Stimulated activated CD4-positive, alpha-beta T cell treated with anti-CD3 and anti-CD28 coated beads, TNF-alpha, amount 100 ng/mL, for 4 hours (primary cell): Measurements from ENCODE around the gene CASKIN2.
"Not testable (repeated sequence)": the region's sequence is repeated elsewhere in the genome, so short reads cannot be mapped to it uniquely, and the experiment has no call there.

Experiments used
- DNase-seq, 3 experiments: peaks; one replicate each; pipeline ENCODE4 v3.0.0-alpha.2; 2020; ENCODE audit warnings: low read depth in 3 of 3

The CASKIN2 gene

GRCh38 chr17:75490953-75491649 is 24.2 kb downstream of the CASKIN2 start:
- DNase-seq: no peak

GRCh38 chr17:75490173-75490743 is 25.1 kb downstream of the CASKIN2 start:
- no peak for DNase-seq

DNA sequence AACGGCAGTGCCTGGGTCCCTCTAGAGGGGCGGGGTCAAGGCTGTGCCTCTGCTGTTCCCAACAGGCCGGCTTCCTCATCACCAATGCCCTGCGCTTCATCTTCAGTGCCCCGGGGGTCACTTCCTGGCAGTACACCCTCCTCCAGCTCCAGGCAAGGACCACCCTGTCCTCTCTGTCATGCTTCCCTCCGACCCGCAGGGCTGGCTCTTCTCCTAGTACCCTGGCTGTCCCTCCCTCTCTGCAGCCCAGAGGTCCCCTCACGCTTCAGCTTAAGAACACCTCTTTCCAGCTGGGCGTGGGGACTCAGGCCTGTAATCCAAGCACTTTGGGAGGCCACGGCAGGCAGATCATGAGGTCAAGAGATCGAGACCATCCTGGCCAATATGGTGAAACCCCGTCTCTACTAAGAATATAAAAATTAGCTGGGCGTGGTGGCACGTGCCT is 25.8 kb downstream of the CASKIN2 start:
- DNase-seq: no peak

GRCh38 chr17:75488693-75489510 is 26.4 kb downstream of the CASKIN2 start:
- no peak for DNase-seq

DNA sequence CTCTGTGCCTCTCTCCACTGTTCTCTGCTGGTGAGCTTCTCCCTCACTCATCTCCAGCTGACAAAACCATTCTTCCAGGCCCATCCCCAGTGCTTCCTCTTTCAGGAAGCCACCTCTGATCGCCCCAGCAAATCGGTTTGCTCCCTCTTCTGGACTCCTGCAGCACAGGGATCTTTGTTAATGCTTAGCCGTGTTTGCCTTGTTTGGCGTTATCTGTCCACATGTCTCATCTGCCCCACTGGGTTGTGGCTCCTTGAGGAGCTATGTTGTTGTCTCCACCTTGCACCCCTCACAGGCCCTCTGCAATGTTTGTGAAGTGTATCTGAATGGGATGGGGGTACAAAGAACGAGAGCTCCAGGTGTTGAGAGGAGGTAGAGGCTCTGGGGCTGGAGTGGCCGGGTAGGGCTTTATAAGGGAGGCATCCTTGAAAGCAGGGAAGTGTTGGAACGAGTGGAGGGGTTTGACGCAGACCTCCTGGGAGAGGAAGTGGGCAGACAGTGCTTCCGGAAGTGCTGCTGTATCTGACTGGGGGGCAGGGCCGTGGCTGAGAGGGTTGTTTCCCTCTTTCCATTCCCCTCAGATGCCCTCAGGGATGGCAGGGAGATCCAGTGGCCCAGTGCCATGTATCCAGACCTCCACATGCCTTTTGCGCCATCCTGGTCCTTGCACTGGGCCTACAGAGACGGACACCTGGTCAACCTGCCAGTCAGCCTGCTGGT is 27.8 kb downstream of the CASKIN2 start:
- DNase-seq: peak in 2 of 3 experiments; percentile 9

DNA sequence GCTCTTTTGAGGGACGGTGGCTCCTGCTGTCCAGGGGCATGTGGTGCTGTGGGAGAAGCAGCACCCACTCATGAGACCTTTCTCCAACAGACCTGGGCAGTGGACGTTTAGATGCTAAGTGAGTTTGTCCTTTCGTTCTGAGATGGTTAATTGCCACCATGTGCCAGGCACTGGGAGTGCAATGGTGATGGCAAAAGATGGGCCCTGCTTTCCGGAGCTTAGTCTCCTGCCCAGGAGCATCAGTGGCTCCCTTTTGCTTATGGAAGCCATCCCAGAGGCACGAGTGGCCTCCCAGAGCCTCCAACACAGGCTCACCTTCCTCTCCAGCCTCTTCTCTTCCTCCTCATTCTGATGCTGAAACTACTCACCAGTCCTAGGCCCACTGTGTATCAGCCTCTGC is 28.4 kb downstream of the CASKIN2 start:
- no peak for DNase-seq

- no peak for DNase-seq
Observed at GRCh38 chr17:75486151-75486550, 29.2 kb downstream of the CASKIN2 start.

GRCh38 chr17:75485688-75486087 is 29.6 kb downstream of the CASKIN2 start:
- DNase-seq: no peak

GRCh38 chr17:75482098-75482942 is 33.0 kb downstream of the CASKIN2 start:
- no peak for DNase-seq

- no peak for DNase-seq
Observed at GRCh38 chr17:75481194-75482068, 33.9 kb downstream of the CASKIN2 start.

DNA sequence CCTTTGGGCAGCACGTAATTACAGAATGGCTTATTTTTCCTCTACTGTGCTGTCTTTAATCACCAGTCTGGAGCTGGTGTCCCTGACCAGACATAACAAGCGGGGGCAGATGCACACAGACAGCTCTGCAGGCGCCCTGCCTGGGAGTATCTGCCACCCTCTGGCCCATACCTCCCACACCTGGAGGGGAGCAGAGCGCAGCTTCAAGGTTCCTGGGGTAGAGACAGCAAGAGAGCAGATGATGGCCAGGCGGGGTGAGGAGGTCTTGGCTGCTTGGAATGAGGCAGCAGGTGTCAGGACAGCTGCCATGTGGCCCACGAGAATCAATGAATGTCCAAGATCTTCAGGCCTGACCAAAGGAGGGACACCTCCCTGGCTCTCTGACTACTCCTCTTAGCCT is 35.1 kb downstream of the CASKIN2 start:
- no peak for DNase-seq

- DNase-seq: no peak
Observed at GRCh38 chr17:75478508-75478907, 36.8 kb downstream of the CASKIN2 start.

DNA sequence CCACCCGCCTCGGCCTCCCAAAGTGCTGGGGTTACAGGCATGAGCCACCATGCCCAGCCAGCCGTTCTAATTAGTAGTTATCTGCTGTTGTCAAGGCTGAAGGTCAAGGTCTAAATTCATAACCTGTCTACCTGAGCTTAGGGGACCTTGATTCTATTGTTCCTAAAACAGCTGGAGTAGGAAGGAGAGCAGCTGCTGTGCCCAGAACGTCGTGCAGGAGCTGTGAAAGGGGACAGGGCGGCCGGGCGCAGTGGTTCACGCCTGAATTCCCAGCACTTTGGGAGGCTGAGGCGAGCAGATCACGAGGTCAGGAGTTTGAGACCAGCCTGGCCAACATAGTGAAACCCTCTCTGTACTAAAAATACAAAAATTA is 37.9 kb downstream of the CASKIN2 start:
- DNase-seq: not testable (repeated sequence)

DNA sequence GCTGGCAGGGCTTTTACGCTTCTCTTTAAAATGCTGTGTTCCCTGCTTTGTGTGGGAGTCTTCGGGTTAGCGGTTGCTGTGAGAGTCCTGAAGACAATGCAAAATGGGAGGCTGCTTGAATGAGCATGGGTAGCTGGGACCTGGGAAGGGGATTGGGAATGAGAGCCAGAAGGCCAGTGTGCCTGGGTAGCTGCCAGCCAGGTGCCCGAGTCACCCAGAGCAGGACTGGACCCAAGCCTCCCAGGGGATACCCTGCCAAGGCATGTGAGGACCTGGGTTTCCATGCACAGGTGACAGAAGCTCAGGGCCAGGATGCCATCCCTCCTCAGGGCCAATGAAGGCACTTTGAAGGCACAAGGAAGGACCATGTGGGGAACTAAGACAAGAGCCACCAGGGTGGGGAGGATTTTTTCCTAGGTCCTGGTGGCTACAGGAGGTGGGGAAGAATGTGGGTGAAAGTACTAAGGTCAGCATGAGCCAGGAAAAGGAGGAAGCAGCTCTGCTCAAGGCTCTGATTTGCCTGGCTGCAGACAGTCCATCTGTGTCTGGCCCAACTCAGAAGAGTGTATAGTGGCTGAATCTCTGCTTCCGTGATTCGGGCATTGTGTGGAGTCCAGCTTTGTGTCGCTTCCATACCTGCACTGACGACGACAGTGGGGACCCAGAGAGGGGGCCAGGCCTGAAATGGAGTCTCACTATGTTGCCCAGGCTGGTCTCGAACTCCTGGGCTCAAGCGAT is 38.4 kb downstream of the CASKIN2 start:
- no peak for DNase-seq

GRCh38 chr17:75476271-75476671 is 39.1 kb downstream of the CASKIN2 start:
- DNase-seq: no peak

- no peak for DNase-seq
Observed at GRCh38 chr17:75475851-75476250, 39.5 kb downstream of the CASKIN2 start.

DNA sequence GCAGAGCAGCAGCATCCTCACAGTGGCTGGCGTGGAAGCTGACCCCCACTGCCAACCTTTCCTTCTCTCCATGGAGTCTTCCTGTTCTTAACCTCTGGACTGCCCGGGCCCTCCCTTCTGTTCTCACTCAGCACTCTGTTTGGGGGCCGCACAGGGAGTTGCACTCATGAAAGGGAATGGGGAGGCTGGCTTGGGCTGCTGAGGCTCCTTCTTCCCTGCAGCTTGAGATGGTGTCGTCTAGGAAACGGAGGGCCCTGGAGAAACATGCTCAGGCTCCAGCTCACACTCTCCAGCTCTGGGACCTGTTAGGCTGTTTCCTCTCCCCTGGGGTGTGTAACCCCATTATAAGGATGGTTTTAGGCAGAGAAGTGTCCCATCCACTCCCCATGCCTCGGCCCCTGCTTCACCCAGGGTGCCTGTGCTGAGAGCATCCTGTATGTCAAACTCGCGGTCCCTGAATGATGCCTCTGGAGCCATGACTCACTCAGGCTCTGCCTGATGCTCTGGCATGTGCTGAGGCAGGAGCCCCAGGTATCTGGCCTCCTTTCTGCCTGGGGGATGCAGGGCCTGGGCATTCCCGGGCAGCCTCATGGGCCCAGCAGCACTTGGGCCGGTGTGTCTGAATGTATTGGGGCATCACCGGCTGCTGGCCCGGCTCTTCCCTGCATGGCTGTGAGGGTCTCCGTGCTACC is 40.0 kb downstream of the CASKIN2 start:
- DNase-seq: no peak

DNA sequence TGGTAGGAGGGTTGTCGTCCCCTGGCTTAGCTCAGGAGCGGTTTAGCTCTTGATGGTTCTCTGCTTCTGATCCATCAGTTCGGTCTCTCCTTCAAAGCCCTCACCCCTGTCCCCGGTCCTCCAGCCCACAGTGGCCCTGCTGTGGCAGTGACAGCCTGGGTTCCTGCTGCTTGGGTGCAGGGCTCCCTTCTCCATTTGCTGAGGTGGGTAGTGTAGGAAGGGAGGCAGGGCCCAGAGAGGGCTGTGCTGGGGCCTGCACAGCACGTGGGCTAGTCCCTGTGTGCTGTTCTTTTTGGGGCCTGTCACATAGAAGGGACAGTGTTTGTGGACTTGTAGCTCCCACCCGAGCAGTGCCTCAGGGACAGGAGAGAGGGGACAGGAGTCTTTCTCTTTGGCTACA is 40.6 kb downstream of the CASKIN2 start:
- DNase-seq: no peak

DNA sequence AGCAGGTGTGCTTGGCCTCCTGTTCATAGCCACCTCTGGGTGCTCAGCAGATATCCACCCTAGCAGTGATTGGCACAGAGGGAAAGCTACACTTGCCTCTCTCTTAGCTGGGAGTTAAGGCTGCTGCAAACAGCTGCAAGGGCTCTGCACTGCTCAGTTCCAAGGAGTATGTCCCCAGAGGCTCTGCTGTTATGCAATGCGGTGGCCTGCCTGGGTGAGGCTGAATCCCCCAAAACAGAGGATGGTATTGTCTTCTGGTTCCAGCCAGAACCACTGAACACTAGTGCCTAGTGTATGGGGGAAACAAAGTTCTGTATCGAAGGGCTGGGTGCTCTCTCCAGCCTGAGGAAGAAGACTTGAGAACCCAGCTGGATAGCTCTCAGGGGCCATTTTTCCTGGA is 42.1 kb downstream of the CASKIN2 start:
- DNase-seq: no peak
